NCI-H146 treated with DMSO at 0.1 percent for 48 hours (cell line): ENCODE data around the gene TTLL7.

Experiments used
- DNase-seq: peaks from one replicate; lab custom pipeline; 2025; ENCODE audit not compliant: unreplicated experiment; lab: John Stamatoyannopoulos, UW

The TTLL7 gene

DNA sequence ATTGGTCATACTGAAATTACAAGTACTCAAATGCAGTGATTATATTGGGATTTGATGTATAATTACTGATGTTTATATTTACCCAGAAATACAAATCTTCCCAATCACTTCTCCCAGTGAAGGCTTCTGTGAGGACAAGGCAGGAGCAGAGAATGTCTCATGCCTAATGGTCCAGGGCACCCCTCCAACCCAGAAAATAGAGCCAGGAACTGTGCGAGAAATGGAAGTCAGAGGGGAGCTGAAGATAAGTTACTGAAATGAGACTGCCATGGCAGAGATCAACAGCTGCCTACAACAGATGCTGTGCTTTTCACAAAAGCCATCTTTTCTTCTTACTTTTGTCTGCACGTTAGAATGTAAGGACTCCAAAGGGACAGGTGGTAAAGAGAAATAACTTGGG, 171.2 kb downstream of the TTLL7 start:
- no peak for DNase-seq

GRCh38 chr1:83822208-83822607, 176.7 kb downstream of the TTLL7 start:
- no peak for DNase-seq

DNA sequence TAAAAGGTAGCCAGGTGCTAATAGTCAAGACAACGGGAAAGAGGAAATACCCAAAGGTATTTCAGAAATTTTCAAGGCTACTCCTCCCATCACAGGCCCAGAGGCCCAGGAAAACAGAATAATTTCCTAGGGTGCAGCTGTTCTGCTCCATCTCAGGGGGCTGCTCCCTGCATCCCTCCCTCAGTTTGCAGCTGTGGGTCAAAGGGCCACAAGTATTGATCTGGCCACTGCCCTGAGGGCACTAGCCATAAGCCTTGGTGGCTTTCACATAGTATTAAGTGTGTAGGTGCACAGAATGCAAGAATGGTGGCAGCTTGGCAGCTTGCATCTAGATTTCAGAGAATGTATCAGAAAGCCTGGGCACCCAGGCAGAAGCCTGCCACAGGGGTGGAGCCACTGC, 179.5 kb downstream of the TTLL7 start:
- DNase-seq, result no peak

DNA sequence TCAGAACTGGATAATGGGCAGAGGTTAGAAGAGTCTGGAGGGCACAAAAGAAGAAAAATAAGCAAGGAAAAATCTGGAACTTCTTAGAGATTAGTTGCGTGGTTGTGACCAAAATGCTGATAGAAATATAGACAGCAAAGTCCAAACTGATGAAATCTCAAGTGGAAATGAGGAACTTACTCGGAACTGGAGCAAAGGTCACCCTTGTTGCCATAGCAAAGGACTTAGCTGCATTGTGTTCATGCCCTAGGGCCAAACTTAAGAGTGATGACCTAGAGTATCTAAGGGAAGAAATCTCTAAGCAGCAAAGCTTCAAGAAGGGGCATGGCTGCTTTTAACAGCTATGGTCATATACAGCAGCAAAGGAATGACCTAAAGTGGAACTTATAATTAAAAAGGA, 180.0 kb downstream of the TTLL7 start:
- no peak for DNase-seq

- DNase-seq, result no peak
These were observed 182.1 kb downstream of the TTLL7 start for GRCh38 chr1:83816836-83817235.

GRCh38 chr1:83815330-83815729, 183.6 kb downstream of the TTLL7 start:
- no peak for DNase-seq
